Activated CD8-positive, alpha-beta T cell treated with anti-CD3 and anti-CD28 coated beads for 36 hours (primary cell): ENCODE data around the gene THPO. TPM values are rescaled to one million over a fixed set of nuclear protein-coding genes. Genes with fewer than 3 reads are reported as not detected.

Source experiments
- ATAC-seq: fragments of 200-7000 bp; cut with Tn5 transposase; one replicate; pipeline ENCODE4 v1.10.0; 2021; ENCODE audit warnings: mild to moderate bottlenecking, moderate library complexity
- CTCF ChIA-PET: fragments of 350-600 bp; sonication (Branson Sonifier 250); formaldehyde crosslinking; loops from one replicate; lab custom pipeline; 2021; ENCODE audit warnings: antibody characterized with exemption; lab: Charles Lee
- POLR2A ChIA-PET: fragments of 350-600 bp; sonication (Branson Sonifier 250); formaldehyde crosslinking; loops from one replicate; lab custom pipeline; 2021; ENCODE audit warnings: antibody characterized with exemption; lab: Charles Lee
- DNase-seq: peaks from one replicate; pipeline ENCODE4 v3.0.0-alpha.2; 2020
- H3K27ac Mint-ChIP-seq: one replicate; pipeline ENCODE4 v1.8.0; 2021; ENCODE audit warnings: mild to moderate bottlenecking, mixed read lengths
- H3K27me3 Mint-ChIP-seq: one replicate; pipeline ENCODE4 v1.8.0; 2021; ENCODE audit warnings: mixed read lengths
- H3K36me3 Mint-ChIP-seq: one replicate; pipeline ENCODE4 v1.8.0; 2021; ENCODE audit warnings: low read depth, mixed read lengths
- H3K4me1 Mint-ChIP-seq: one replicate; pipeline ENCODE4 v1.8.0; 2021; ENCODE audit warnings: low read depth, mixed read lengths
- H3K4me3 Mint-ChIP-seq: one replicate; pipeline ENCODE4 v1.8.0; 2021; ENCODE audit warnings: mild to moderate bottlenecking, moderate library complexity, mixed read lengths
- H3K9me3 Mint-ChIP-seq: one replicate; pipeline ENCODE4 v1.8.0; 2021; ENCODE audit warnings: mixed read lengths
- CTCF ChIP-seq: fragments of 200-600 bp; IDR thresholded peaks from one replicate; pipeline ENCODE4 v1.8.0; 2022; ENCODE audit warnings: antibody characterized with exemption, mild to moderate bottlenecking
- intact Hi-C: fragments of 100-400 bp; cut with micrococcal nuclease; formaldehyde crosslinking; loops from one replicate; pipeline ENCODE4 v1.10.0; 2022
- total RNA-seq, 2 experiments: library from RNA; stranded (reverse); gene quantifications; one replicate each; pipeline ENCODE4 v1.2.3, GENCODE V29; 2021

The THPO gene
- total RNA-seq, 2 experiments from 2014 or later, result not detected

GRCh38 chr3:184333700-184334099 is 44.3 kb downstream of the THPO start:
- CTCF ChIA-PET, result no interaction called here
- Mint-ChIP-seq H3K27me3 (no peaks in the 10 kb centered on the region), H3K4me1 (peaks cover 75% of the 10 kb centered on the region), H3K36me3 (peaks cover 58% of the 10 kb centered on the region), H3K9me3 (no peaks in the 10 kb centered on the region), H3K4me3 (no peak overlapping the region), H3K27ac (peak overlapping the region; percentile 89)
- intact Hi-C loops, result loop anchor here (2.0 kb wide), 1 partner anchor 17 kb away; no protein-coding TSS in a partner anchor
- DNase-seq, result no peak
- POLR2A ChIA-PET, result interaction anchor here (1.0 to 1.6 kb wide), 5 partner anchors 10 to 200 kb away, joined by 3 to 12 read pairs (median 4); no protein-coding TSS in a partner anchor
- no peak for ATAC-seq
- TF ChIP-seq CTCF, result no peak

GRCh38 chr3:184333190-184333589 is 44.8 kb downstream of the THPO start:
- H3K4me1 Mint-ChIP-seq, result peaks cover 73% of the 10 kb centered on the region
- no peak for TF ChIP-seq CTCF
- DNase-seq (no peak), ATAC-seq (no peak)
- H3K27ac Mint-ChIP-seq, result peak overlapping the region; percentile 89
- no peaks in the 10 kb centered on the region for H3K27me3 Mint-ChIP-seq
- no peak overlapping the region for H3K4me3 Mint-ChIP-seq
- intact Hi-C loops, result no loop called here
- peaks cover 63% of the 10 kb centered on the region for H3K36me3 Mint-ChIP-seq
- ChIA-PET CTCF (no interaction called here), POLR2A (interaction anchor here (1.0 to 1.6 kb wide), 5 partner anchors 9 to 201 kb away, joined by 3 to 12 read pairs (median 4); no protein-coding TSS in a partner anchor)
- no peaks in the 10 kb centered on the region for H3K9me3 Mint-ChIP-seq

GRCh38 chr3:184332370-184333090 is 45.5 kb downstream of the THPO start:
- Mint-ChIP-seq H3K4me3 (no peak overlapping the region), H3K36me3 (peaks cover 69% of the 10 kb centered on the region), H3K27ac (peak overlapping the region; percentile 89), H3K9me3 (no peaks in the 10 kb centered on the region), H3K27me3 (no peaks in the 10 kb centered on the region), H3K4me1 (peaks cover 66% of the 10 kb centered on the region)
- CTCF ChIA-PET, result no interaction called here
- intact Hi-C loops, result no loop called here
- DNase-seq (no peak), ATAC-seq (no peak)
- TF ChIP-seq CTCF, result no peak
- POLR2A ChIA-PET, result interaction anchor here (1.2 to 6.6 kb wide), 6 partner anchors 9 to 201 kb away, joined by 3 to 45 read pairs (median 10); no protein-coding TSS in a partner anchor

GRCh38 chr3:184328516-184328915 is 49.5 kb downstream of the THPO start:
- no peaks in the 10 kb centered on the region for H3K9me3 Mint-ChIP-seq
- peaks cover 51% of the 10 kb centered on the region for H3K4me1 Mint-ChIP-seq
- peak overlapping the region; percentile 64 for H3K27ac Mint-ChIP-seq
- ATAC-seq (no peak), DNase-seq (no peak)
- TF ChIP-seq CTCF, result no peak
- H3K36me3 Mint-ChIP-seq, result peaks cover 91% of the 10 kb centered on the region
- H3K27me3 Mint-ChIP-seq, result no peaks in the 10 kb centered on the region
- CTCF ChIA-PET, result no interaction called here
- POLR2A ChIA-PET, result interaction anchor here (1.3 to 6.6 kb wide), 7 partner anchors 9 to 76 kb away, joined by 3 to 58 read pairs (median 8); partner anchors contain the start of gene FAM131A
- H3K4me3 Mint-ChIP-seq, result no peak overlapping the region
- intact Hi-C loops, result no loop called here

GRCh38 chr3:184327171-184327570 is 50.8 kb downstream of the THPO start:
- H3K9me3 Mint-ChIP-seq, result no peaks in the 10 kb centered on the region
- ChIA-PET POLR2A (interaction anchor here (0.7 to 6.6 kb wide), 11 partner anchors 7 to 133 kb away, joined by 3 to 58 read pairs (median 7); partner anchors contain the start of gene FAM131A), CTCF (no interaction called here)
- H3K36me3 Mint-ChIP-seq, result peaks cover 92% of the 10 kb centered on the region
- ATAC-seq, result no peak
- no peaks in the 10 kb centered on the region for H3K27me3 Mint-ChIP-seq
- no peak for TF ChIP-seq CTCF
- no peak overlapping the region for H3K27ac Mint-ChIP-seq
- peaks cover 44% of the 10 kb centered on the region for H3K4me1 Mint-ChIP-seq
- H3K4me3 Mint-ChIP-seq, result no peak overlapping the region
- DNase-seq, result no peak
- intact Hi-C loops, result no loop called here
